PC-3 (cell line): Measurements from ENCODE around the gene SDHC.

ENCODE experiments used
- EZH2 ChIP-seq: fragments of 300-600 bp; sonication (generic); IDR thresholded peaks from one replicate; pipeline ENCODE4 v1.6.1; 2017; ENCODE audit warnings: antibody characterized with exemption, mild to moderate bottlenecking, low read length; ENCODE audit not compliant: unreplicated experiment
- TF ChIP-seq, protein P1 (sequence below): fragments of 300-600 bp; sonication (generic); conservative IDR thresholded peaks from 2 replicates; pipeline ENCODE4 v1.5.1; 2017; ENCODE audit warnings: antibody characterized with exemption, low read depth, mild to moderate bottlenecking, low read length

DNA sequence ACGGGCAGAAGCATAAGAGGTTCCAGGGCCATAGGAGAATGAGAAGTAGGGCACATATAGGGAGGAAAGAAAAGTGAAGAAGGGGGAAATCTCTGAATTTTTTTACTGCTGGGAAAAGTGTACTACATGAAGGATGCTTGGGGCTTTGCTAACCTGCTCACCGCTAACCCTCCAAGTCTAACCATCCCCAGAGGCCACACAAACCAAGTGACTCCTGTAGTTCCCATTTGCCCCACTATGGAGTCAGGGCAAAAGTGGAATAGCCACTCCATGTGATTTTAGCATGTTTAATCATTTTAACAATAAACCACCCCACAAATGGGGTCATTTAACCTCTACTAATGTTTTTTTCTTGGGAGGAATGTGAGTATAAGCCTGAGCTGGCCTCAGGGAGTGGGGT is 29.1 kb upstream of the SDHC start:
- TF ChIP-seq, protein P1, sequence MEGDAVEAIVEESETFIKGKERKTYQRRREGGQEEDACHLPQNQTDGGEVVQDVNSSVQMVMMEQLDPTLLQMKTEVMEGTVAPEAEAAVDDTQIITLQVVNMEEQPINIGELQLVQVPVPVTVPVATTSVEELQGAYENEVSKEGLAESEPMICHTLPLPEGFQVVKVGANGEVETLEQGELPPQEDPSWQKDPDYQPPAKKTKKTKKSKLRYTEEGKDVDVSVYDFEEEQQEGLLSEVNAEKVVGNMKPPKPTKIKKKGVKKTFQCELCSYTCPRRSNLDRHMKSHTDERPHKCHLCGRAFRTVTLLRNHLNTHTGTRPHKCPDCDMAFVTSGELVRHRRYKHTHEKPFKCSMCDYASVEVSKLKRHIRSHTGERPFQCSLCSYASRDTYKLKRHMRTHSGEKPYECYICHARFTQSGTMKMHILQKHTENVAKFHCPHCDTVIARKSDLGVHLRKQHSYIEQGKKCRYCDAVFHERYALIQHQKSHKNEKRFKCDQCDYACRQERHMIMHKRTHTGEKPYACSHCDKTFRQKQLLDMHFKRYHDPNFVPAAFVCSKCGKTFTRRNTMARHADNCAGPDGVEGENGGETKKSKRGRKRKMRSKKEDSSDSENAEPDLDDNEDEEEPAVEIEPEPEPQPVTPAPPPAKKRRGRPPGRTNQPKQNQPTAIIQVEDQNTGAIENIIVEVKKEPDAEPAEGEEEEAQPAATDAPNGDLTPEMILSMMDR = no peak
- TF ChIP-seq EZH2 = no peak
